OCI-LY7 (cell line): ENCODE results near the gene FRMD1.

Experiments used
- EZH2phosphoT487 ChIP-seq: fragments of 200-600 bp; sonication (generic); IDR thresholded peaks from 2 replicates; pipeline ENCODE4 v1.6.1; 2018; ENCODE audit warnings: low read depth, borderline replicate concordance, mild to moderate bottlenecking, mixed run types, antibody characterized with exemption, low read length, moderate library complexity, mixed read lengths
- TF ChIP-seq, protein P1 (sequence below): fragments of 200-600 bp; sonication (generic); conservative IDR thresholded peaks from 2 replicates; pipeline ENCODE4 v1.5.1; 2014; ENCODE audit warnings: mild to moderate bottlenecking, antibody characterized with exemption, low read length, moderate library complexity, mixed read lengths

DNA sequence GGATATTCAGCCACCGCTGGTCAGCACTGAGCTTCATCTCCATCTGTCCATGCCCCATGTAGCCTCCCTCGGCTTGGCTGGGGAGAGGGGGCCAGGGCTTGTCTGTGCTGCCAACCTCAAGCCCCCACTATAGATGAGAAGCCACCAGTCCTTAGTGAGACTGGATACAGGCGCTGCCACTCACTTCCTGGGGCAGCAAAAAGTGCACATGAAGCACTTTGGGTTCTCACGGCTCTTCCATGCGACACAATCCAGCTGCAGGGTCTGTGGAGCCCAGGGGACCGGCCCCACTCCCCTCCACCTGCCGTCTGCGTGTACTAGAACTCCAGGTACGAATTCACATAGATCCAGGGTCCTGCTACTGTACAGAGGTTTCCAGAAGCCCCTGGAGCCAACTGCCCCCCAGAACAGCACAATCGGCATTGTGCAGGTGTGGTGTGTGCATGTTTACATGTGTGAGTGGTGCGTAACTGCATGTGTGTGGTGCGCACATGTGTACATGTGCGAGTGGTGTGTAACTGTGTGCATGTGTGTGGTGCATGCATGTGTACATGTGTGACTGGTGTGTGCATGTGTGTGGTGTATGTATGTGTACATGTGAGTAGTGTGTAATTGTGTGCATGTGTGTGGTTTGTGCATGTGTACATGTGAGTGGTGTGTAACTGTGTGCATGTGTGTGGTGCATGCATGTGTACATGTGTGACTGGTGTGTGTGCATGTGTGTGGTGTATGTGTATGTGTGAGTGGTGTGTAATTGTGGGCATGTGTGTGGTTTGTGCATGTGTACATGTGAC lies 4.9 kb downstream of the FRMD1 start:
- TF ChIP-seq, protein P1, sequence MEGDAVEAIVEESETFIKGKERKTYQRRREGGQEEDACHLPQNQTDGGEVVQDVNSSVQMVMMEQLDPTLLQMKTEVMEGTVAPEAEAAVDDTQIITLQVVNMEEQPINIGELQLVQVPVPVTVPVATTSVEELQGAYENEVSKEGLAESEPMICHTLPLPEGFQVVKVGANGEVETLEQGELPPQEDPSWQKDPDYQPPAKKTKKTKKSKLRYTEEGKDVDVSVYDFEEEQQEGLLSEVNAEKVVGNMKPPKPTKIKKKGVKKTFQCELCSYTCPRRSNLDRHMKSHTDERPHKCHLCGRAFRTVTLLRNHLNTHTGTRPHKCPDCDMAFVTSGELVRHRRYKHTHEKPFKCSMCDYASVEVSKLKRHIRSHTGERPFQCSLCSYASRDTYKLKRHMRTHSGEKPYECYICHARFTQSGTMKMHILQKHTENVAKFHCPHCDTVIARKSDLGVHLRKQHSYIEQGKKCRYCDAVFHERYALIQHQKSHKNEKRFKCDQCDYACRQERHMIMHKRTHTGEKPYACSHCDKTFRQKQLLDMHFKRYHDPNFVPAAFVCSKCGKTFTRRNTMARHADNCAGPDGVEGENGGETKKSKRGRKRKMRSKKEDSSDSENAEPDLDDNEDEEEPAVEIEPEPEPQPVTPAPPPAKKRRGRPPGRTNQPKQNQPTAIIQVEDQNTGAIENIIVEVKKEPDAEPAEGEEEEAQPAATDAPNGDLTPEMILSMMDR: no peak
- TF ChIP-seq EZH2phosphoT487: no peak
